Caco-2 (cell line): ENCODE measurements around the gene GPC5. TPM values are rescaled to one million over a fixed set of nuclear protein-coding genes. Genes with fewer than 3 reads are reported as not detected.

Source experiments
- BruUV-seq: library from RNA; stranded (reverse); fragments of 400-500 nt; replicated peaks from 2 replicates; lab custom pipeline; 2021; lab: Mats Ljungman, UMichigan
- CTCF ChIA-PET: fragments of 300-600 bp; sonication (Branson Sonifier 250); formaldehyde crosslinking; loops from one replicate; lab custom pipeline; 2022; ENCODE audit warnings: antibody characterized with exemption; lab: Charles Lee
- POLR2A ChIA-PET: fragments of 300-600 bp; sonication (Branson Sonifier 250); formaldehyde crosslinking; loops from one replicate; lab custom pipeline; 2022; ENCODE audit warnings: antibody characterized with exemption; lab: Charles Lee
- DNase-seq, 2 experiments: peaks; one replicate each; pipeline versions ENCODE4 v3.0.0 to v3.0.0-alpha.2; 2020 to 2022
- H3K27me3 ChIP-seq: replicated peaks from 2 replicates; pipeline ENCODE4 v1.6.0; 2011; ENCODE audit warnings: low read length; ENCODE audit not compliant: control insufficient read depth, insufficient read depth
- H3K36me3 ChIP-seq: 2 replicates; pipeline ENCODE4 v1.5.1; 2011; ENCODE audit warnings: low read length; ENCODE audit not compliant: control insufficient read depth, insufficient read depth
- H3K4me1 ChIP-seq: fragments of 250-450 bp; sonication (Bioruptor Pico); 2 replicates; pipeline ENCODE4 v1.5.1; 2020; ENCODE audit warnings: mild to moderate bottlenecking
- H3K4me3 ChIP-seq: 2 replicates; pipeline ENCODE4 v1.5.1; 2011; ENCODE audit warnings: low read depth, mild to moderate bottlenecking, control low read depth, low read length
- H3K9me3 ChIP-seq: fragments of 250-450 bp; sonication (Bioruptor Pico); 2 replicates; pipeline ENCODE4 v1.5.1; 2020; ENCODE audit warnings: mild to moderate bottlenecking, moderate library complexity
- H3K27ac Mint-ChIP-seq: one replicate; pipeline ENCODE4 v1.8.0; 2022; ENCODE audit warnings: mixed read lengths; ENCODE audit not compliant: unreplicated experiment
- H3K27me3 Mint-ChIP-seq: one replicate; pipeline ENCODE4 v1.8.0; 2022; ENCODE audit warnings: mixed read lengths; ENCODE audit not compliant: insufficient read depth, unreplicated experiment
- H3K36me3 Mint-ChIP-seq: one replicate; pipeline ENCODE4 v1.8.0; 2022; ENCODE audit warnings: mild to moderate bottlenecking, mixed read lengths; ENCODE audit not compliant: insufficient read depth, unreplicated experiment
- H3K4me1 Mint-ChIP-seq: one replicate; pipeline ENCODE4 v1.8.0; 2022; ENCODE audit warnings: low read depth, mixed read lengths; ENCODE audit not compliant: unreplicated experiment
- H3K4me3 Mint-ChIP-seq: one replicate; pipeline ENCODE4 v1.8.0; 2022; ENCODE audit warnings: mild to moderate bottlenecking, moderate library complexity, mixed read lengths; ENCODE audit not compliant: unreplicated experiment
- H3K9me3 Mint-ChIP-seq: one replicate; pipeline ENCODE4 v1.8.0; 2022; ENCODE audit warnings: mixed read lengths; ENCODE audit not compliant: unreplicated experiment
- intact Hi-C: fragments of 100-400 bp; cut with micrococcal nuclease; formaldehyde crosslinking; loops from one replicate; pipeline ENCODE4 v1.10.0; 2022; ENCODE audit not compliant: unreplicated experiment
- total RNA-seq: library from RNA; stranded (reverse); gene quantifications from 2 replicates; pipeline ENCODE4 v1.2.3, GENCODE V29; 2022
- TF ChIP-seq, protein P1 (sequence below), 2 experiments: fragments of 200-600 bp in 1 of 2; IDR thresholded peaks; 1 replicate in 1 of 2; 2 replicates in 1 of 2; pipeline versions ENCODE4 v1.5.1 to v1.8.0; 2011 to 2022; ENCODE audit warnings: antibody characterized with exemption in 1 of 2, control low read depth in 1 of 2, inconsistent platforms in 1 of 2, low read depth in 1 of 2, low read length in 1 of 2, mild to moderate bottlenecking in 1 of 2, moderate library complexity in 1 of 2; ENCODE audit not compliant: insufficient read depth in 1 of 2, severe bottlenecking in 1 of 2, unreplicated experiment in 1 of 2

Gene GPC5
- total RNA-seq, 1 experiment from 2014 or later, result 4.1 TPM

DNA sequence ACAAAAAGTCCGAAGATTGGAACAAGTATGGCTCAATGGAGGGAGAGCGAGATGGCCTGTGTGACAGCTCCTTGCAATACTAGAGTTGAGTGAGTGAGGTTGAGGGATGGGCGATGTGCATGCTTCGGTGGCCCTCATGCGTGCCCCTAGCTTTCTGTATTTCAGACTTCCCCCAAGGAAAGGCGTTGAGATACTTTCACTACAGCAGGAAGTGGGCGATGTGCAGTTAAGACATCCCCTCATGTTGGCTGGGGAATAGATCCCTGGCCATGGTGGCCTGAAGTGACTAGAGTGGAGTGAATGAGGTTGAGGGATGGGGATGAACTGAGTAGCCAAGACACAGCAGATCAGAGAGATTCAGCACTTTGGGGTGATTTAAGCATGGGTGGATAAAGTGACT, 1194.3 kb downstream of the GPC5 start:
- Mint-ChIP-seq H3K4me3 (no peak overlapping the region), H3K4me1 (peaks cover 5% of the 10 kb centered on the region), H3K36me3 (no peaks in the 10 kb centered on the region), H3K9me3 (no peaks in the 10 kb centered on the region), H3K27me3 (no peaks in the 10 kb centered on the region), H3K27ac (no peak overlapping the region)
- Histone ChIP-seq H3K4me3 (no peak overlapping the region), H3K4me1 (peaks cover 8% of the 10 kb centered on the region; the same call in 1 of the 2 replicates), H3K9me3 (no peaks in the 10 kb centered on the region), H3K27me3 (no peaks in the 10 kb centered on the region), H3K36me3 (no peaks in the 10 kb centered on the region)
- no TSS peak for BruUV-seq
- TF ChIP-seq, protein P1, sequence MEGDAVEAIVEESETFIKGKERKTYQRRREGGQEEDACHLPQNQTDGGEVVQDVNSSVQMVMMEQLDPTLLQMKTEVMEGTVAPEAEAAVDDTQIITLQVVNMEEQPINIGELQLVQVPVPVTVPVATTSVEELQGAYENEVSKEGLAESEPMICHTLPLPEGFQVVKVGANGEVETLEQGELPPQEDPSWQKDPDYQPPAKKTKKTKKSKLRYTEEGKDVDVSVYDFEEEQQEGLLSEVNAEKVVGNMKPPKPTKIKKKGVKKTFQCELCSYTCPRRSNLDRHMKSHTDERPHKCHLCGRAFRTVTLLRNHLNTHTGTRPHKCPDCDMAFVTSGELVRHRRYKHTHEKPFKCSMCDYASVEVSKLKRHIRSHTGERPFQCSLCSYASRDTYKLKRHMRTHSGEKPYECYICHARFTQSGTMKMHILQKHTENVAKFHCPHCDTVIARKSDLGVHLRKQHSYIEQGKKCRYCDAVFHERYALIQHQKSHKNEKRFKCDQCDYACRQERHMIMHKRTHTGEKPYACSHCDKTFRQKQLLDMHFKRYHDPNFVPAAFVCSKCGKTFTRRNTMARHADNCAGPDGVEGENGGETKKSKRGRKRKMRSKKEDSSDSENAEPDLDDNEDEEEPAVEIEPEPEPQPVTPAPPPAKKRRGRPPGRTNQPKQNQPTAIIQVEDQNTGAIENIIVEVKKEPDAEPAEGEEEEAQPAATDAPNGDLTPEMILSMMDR (IDR thresholded peaks at IDR 0.05; ENCODE audit: insufficient read depth in 1 of 2, low read depth in 1 of 2, low read length in 1 of 2, severe bottlenecking in 1 of 2, unreplicated experiment in 1 of 2), result no peak
- ChIA-PET POLR2A (no interaction called here), CTCF (no interaction called here)
- DNase-seq, result no peak
- intact Hi-C loops, result no loop called here

DNA sequence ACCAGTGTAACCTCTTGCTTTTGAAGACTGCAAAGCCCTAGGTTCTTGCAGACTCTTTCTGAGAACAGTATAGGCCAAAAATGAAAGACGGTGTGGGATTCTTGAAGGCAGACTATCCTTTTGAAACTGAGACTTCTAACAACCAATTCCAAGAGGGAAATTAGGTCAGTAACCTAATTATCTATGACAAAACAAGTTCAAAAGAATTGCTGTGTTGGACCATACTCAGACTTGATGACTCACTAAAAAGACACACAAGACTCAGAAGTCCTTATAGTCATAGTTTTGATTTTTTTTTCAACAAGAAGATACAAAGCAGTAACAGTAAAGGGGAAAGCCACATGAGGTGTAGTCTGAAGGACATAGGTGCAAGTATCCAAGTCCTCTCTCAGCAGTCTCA, 1204.1 kb downstream of the GPC5 start:
- intact Hi-C loops, result no loop called here
- CTCF ChIA-PET, result no interaction called here
- Mint-ChIP-seq H3K27ac (no peak overlapping the region), H3K27me3 (no peaks in the 10 kb centered on the region), H3K9me3 (no peaks in the 10 kb centered on the region), H3K4me3 (no peak overlapping the region), H3K4me1 (no peaks in the 10 kb centered on the region), H3K36me3 (no peaks in the 10 kb centered on the region)
- POLR2A ChIA-PET, result no interaction called here
- H3K4me1 ChIP-seq, result no peaks in the 10 kb centered on the region
- no peaks in the 10 kb centered on the region for H3K9me3 ChIP-seq
- no peak for DNase-seq
- TF ChIP-seq, protein P1 (IDR thresholded peaks at IDR 0.05; ENCODE audit: insufficient read depth in 1 of 2, low read depth in 1 of 2, low read length in 1 of 2, severe bottlenecking in 1 of 2, unreplicated experiment in 1 of 2), result no peak
- H3K36me3 ChIP-seq, result no peaks in the 10 kb centered on the region
- H3K27me3 ChIP-seq, result no peaks in the 10 kb centered on the region
- BruUV-seq, result no TSS peak
- H3K4me3 ChIP-seq, result no peak overlapping the region

DNA sequence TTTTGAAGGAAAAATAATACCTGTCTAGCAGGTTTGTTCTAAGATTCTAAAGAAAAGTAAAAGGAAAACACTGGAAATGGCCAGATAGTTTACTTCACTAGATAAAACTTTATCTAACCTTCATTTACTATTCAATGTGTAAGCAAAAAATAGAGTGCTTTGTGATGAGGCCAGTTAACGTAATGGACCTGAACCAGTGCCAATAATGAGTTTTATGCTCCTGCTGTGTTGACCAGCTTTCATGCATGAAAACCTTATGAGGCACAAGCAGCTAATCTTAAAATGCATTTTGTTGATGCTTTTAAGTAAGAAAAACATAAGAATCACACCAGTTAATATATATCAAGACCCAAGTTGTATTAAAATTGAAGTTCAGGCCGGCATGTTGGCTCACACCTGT, 1211.0 kb downstream of the GPC5 start:
- no peak overlapping the region for H3K4me3 ChIP-seq
- intact Hi-C loops, result no loop called here
- DNase-seq, result no peak
- H3K4me1 ChIP-seq, result no peaks in the 10 kb centered on the region
- ChIA-PET POLR2A (no interaction called here), CTCF (interaction anchor here (0.6 kb wide), 1 partner anchor 863 kb away, joined by 3 read pairs; no protein-coding TSS in a partner anchor)
- H3K4me1 Mint-ChIP-seq, result no peaks in the 10 kb centered on the region
- H3K36me3 Mint-ChIP-seq, result no peaks in the 10 kb centered on the region
- H3K9me3 Mint-ChIP-seq, result no peaks in the 10 kb centered on the region
- no peaks in the 10 kb centered on the region for H3K36me3 ChIP-seq
- H3K9me3 ChIP-seq, result no peaks in the 10 kb centered on the region
- no peaks in the 10 kb centered on the region for H3K27me3 ChIP-seq
- no peak overlapping the region for H3K4me3 Mint-ChIP-seq
- TF ChIP-seq, protein P1 (IDR thresholded peaks at IDR 0.05; ENCODE audit: insufficient read depth in 1 of 2, low read depth in 1 of 2, low read length in 1 of 2, severe bottlenecking in 1 of 2, unreplicated experiment in 1 of 2), result no peak
- no peaks in the 10 kb centered on the region for H3K27me3 Mint-ChIP-seq
- no TSS peak for BruUV-seq
- no peak overlapping the region for H3K27ac Mint-ChIP-seq
